DOHH2 (cell line): ENCODE measurements around the gene ETS1.

Experiments used
- H3F3A ChIP-seq: fragments of 200-600 bp; sonication (generic), shearing (Covaris generic); 2 replicates; pipeline ENCODE4 v1.6.0; 2016; ENCODE audit warnings: antibody characterized with exemption, mild to moderate bottlenecking; ENCODE audit not compliant: control insufficient read depth, insufficient read depth
- H3K27ac ChIP-seq: fragments of 200-600 bp; sonication (generic); 2 replicates; pipeline ENCODE4 v1.5.1; 2014; ENCODE audit warnings: low read depth, mild to moderate bottlenecking, low read length, moderate library complexity
- H3K27me3 ChIP-seq: fragments of 200-600 bp; sonication (generic); 2 replicates; pipeline ENCODE4 v1.6.1; 2014; ENCODE audit warnings: mild to moderate bottlenecking, low read length, mixed read lengths; ENCODE audit not compliant: control insufficient read depth
- H3K36me3 ChIP-seq: fragments of 200-600 bp; sonication (generic); 2 replicates; pipeline ENCODE4 v1.6.1; 2014; ENCODE audit warnings: mild to moderate bottlenecking, low read length, moderate library complexity, mixed read lengths; ENCODE audit not compliant: control insufficient read depth
- H3K4me1 ChIP-seq: fragments of 200-600 bp; sonication (generic); 2 replicates; pipeline ENCODE4 v1.6.1; 2014; ENCODE audit warnings: mild to moderate bottlenecking, low read length, mixed read lengths; ENCODE audit not compliant: control insufficient read depth
- H3K4me2 ChIP-seq: fragments of 200-600 bp; sonication (generic); 2 replicates; pipeline ENCODE4 v1.6.0; 2014; ENCODE audit warnings: mild to moderate bottlenecking, low read length, moderate library complexity
- H3K4me3 ChIP-seq: fragments of 200-600 bp; sonication (generic); 2 replicates; pipeline ENCODE4 v1.5.1; 2014; ENCODE audit warnings: mild to moderate bottlenecking, low read length, mixed read lengths
- H3K79me2 ChIP-seq: fragments of 200-600 bp; sonication (generic); 2 replicates; pipeline ENCODE4 v1.6.1; 2014; ENCODE audit warnings: mild to moderate bottlenecking, low read length, mixed read lengths; ENCODE audit not compliant: control insufficient read depth
- H3K9me2 ChIP-seq: fragments of 200-600 bp; sonication (generic); replicated peaks from 2 replicates; pipeline ENCODE4 v1.6.1; 2014; ENCODE audit warnings: mild to moderate bottlenecking, low read length, mixed read lengths; ENCODE audit not compliant: control insufficient read depth
- H3K9me3 ChIP-seq: fragments of 200-600 bp; sonication (generic); 2 replicates; pipeline ENCODE4 v1.6.1; 2014; ENCODE audit warnings: antibody characterized with exemption, low read length, mixed read lengths; ENCODE audit not compliant: control insufficient read depth, insufficient read depth
- H4K20me1 ChIP-seq: fragments of 200-600 bp; sonication (generic); 2 replicates; pipeline ENCODE4 v1.6.0; 2014; ENCODE audit warnings: low read depth, mild to moderate bottlenecking, antibody characterized with exemption, low read length, moderate library complexity; ENCODE audit not compliant: control insufficient read depth, insufficient read depth
- CTCF ChIP-seq: fragments of 200-600 bp; sonication (generic); IDR thresholded peaks from one replicate; pipeline ENCODE4 v1.5.1; 2014; ENCODE audit warnings: antibody characterized with exemption, mild to moderate bottlenecking, low read depth, low read length; ENCODE audit not compliant: poor library complexity, severe bottlenecking
- EZH2phosphoT487 ChIP-seq: fragments of 200-600 bp; sonication (generic); IDR thresholded peaks from 2 replicates; pipeline ENCODE4 v1.6.1; 2017; ENCODE audit warnings: borderline replicate concordance, mild to moderate bottlenecking, antibody characterized with exemption, low read length, moderate library complexity, mixed read lengths

The ETS1 gene

GRCh38 chr11:128532016-128532571, 55.3 kb downstream of the ETS1 start:
- Histone ChIP-seq H3K27ac (no peak overlapping the region), H3K79me2 (no peaks in the 10 kb centered on the region), H3K9me3 (no peaks in the 10 kb centered on the region), H3K4me2 (no peak overlapping the region), H3F3A (no peaks in the 10 kb centered on the region), H3K27me3 (no peaks in the 10 kb centered on the region), H3K9me2 (no peaks in the 10 kb centered on the region), H3K36me3 (no peaks in the 10 kb centered on the region), H3K4me3 (no peak overlapping the region), H4K20me1 (no peaks in the 10 kb centered on the region), H3K4me1 (peaks cover 37% of the 10 kb centered on the region)
- no peak for TF ChIP-seq EZH2phosphoT487
- no peak for TF ChIP-seq CTCF

GRCh38 chr11:128531588-128531987, 55.8 kb downstream of the ETS1 start:
- H3K79me2 ChIP-seq = no peaks in the 10 kb centered on the region
- H3K27ac ChIP-seq = no peak overlapping the region
- H3K27me3 ChIP-seq = no peaks in the 10 kb centered on the region
- H3K9me2 ChIP-seq = no peaks in the 10 kb centered on the region
- H3K9me3 ChIP-seq = no peaks in the 10 kb centered on the region
- H3K4me1 ChIP-seq = peaks cover 42% of the 10 kb centered on the region
- H3K4me3 ChIP-seq = no peak overlapping the region
- H4K20me1 ChIP-seq = no peaks in the 10 kb centered on the region
- no peak overlapping the region for H3K4me2 ChIP-seq
- TF ChIP-seq EZH2phosphoT487 (no peak), CTCF (no peak)
- H3F3A ChIP-seq = no peaks in the 10 kb centered on the region
- H3K36me3 ChIP-seq = no peaks in the 10 kb centered on the region

- TF ChIP-seq EZH2phosphoT487 = no peak
- TF ChIP-seq CTCF = no peak
- H3F3A ChIP-seq = no peaks in the 10 kb centered on the region
- no peaks in the 10 kb centered on the region for H4K20me1 ChIP-seq
- H3K4me1 ChIP-seq = peaks cover 54% of the 10 kb centered on the region
- H3K9me2 ChIP-seq = no peaks in the 10 kb centered on the region
- no peak overlapping the region for H3K4me2 ChIP-seq
- no peaks in the 10 kb centered on the region for H3K9me3 ChIP-seq
- no peaks in the 10 kb centered on the region for H3K79me2 ChIP-seq
- no peak overlapping the region for H3K4me3 ChIP-seq
- no peak overlapping the region for H3K27ac ChIP-seq
- H3K36me3 ChIP-seq = no peaks in the 10 kb centered on the region
- H3K27me3 ChIP-seq = no peaks in the 10 kb centered on the region
Measured at GRCh38 chr11:128530118-128531074, 57.0 kb downstream of the ETS1 start.
